HFFc6 (cell line): Measurements from ENCODE around the gene PPARG. TPM values are rescaled to one million over a fixed set of nuclear protein-coding genes. Genes with fewer than 3 reads are reported as not detected.

Experiments used
- DNase-seq: peaks from one replicate; pipeline ENCODE4 v3.0.0-alpha.2; 2018
- H3K27ac Mint-ChIP-seq: 2 replicates; pipeline ENCODE4 v1.8.0; 2020; ENCODE audit warnings: mild to moderate bottlenecking, mixed read lengths
- H3K27me3 Mint-ChIP-seq: 2 replicates; pipeline ENCODE4 v1.8.0; 2021; ENCODE audit warnings: mild to moderate bottlenecking, moderate library complexity, mixed read lengths; ENCODE audit not compliant: insufficient read depth
- H3K36me3 Mint-ChIP-seq: 2 replicates; pipeline ENCODE4 v1.8.0; 2021; ENCODE audit warnings: low read depth, mixed read lengths
- H3K4me1 Mint-ChIP-seq: 2 replicates; pipeline ENCODE4 v1.8.0; 2020; ENCODE audit warnings: low read depth, mixed read lengths
- H3K4me3 Mint-ChIP-seq: 2 replicates; pipeline ENCODE4 v1.8.0; 2020; ENCODE audit warnings: mild to moderate bottlenecking, moderate library complexity, mixed read lengths
- H3K9me3 Mint-ChIP-seq: 2 replicates; pipeline ENCODE4 v1.8.0; 2020; ENCODE audit warnings: mild to moderate bottlenecking, mixed read lengths
- CTCF ChIP-seq: fragments of 200-600 bp; sonication (generic); IDR thresholded peaks from 2 replicates; pipeline ENCODE4 v1.5.0; 2021; ENCODE audit warnings: antibody characterized with exemption, mild to moderate bottlenecking
- total RNA-seq, 6 experiments: library from RNA; stranded (reverse); fragmentation: NEBNext Ultra II Directional; extraction: Animal tissue kit (Norgen Biotek cat#: 25700); gene quantifications; 2 replicates in 1 of 6; 3 replicates in 5 of 6; pipeline ENCODE4 v1.2.3, GENCODE V29; 2021

Gene PPARG
- total RNA-seq, 6 experiments from 2014 or later = 3.7 to 4.8 (median 4.0) TPM

DNA sequence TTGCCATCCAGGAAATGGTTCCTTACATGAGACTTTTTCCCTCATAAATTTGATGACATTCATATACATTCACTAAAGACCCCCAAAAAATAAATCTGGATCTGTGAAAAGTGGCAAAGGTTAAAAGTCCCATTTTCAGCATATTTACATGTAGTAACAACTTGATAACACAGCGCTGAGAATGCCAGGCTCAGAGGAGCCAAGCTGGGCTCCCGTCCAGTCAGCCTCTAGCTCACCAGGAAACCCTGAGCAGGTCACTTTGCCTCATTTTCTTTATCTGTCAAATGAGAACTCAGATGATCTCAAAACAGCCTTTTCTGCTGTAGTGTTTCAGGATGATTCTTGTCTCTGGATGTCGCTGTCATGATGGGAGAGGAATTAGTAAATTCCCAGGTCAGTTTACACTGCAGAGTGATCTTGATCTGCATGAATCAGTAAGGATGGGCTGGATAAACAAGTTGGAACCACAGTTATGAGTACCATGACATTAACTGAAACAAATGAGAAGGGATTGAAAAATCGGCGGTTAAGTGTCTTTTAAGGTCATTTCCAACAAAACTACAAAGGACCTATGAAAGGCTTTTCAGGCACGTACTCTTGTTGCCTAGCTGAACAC, 82.8 kb downstream of the PPARG start:
- Mint-ChIP-seq H3K4me3 (peak overlapping the region; percentile 52; the same call in 1 of the 2 replicates), H3K9me3 (no peaks in the 10 kb centered on the region), H3K27me3 (peaks cover 2% of the 10 kb centered on the region; the same call in 1 of the 2 replicates), H3K27ac (peak overlapping the region; percentile 66), H3K36me3 (no peaks in the 10 kb centered on the region), H3K4me1 (peaks cover 42% of the 10 kb centered on the region)
- peak; percentile 64 for DNase-seq
- TF ChIP-seq CTCF = no peak

DNA sequence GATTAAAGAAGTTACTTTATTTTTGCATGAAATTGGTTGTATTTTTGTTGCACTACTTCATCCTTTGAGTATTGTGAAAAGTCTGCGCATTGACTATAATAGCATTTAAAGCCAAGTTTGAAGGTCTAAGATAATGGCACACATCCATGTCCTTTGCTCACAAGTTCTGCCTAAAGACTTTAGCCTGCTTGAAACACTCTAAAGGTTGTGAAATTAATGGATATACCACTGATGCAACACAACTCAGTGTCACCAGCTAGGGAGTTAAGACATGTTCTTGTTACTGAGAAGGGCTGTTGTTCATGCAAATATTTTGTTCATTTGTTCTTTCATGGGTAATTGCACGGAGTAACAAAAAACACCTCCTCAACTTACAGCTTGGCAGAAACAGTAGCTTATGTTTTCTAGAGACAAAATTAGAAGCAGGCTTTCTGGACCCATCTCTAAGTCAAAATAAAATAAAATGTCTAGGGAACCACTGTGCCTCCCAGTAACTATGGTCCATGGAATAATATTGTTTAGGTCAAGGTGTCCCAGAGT, 83.9 kb downstream of the PPARG start:
- Mint-ChIP-seq H3K9me3 (no peaks in the 10 kb centered on the region), H3K27ac (no peak overlapping the region), H3K36me3 (no peaks in the 10 kb centered on the region), H3K27me3 (peaks cover 2% of the 10 kb centered on the region; the same call in 1 of the 2 replicates), H3K4me1 (peaks cover 42% of the 10 kb centered on the region), H3K4me3 (no peak overlapping the region)
- no peak for TF ChIP-seq CTCF
- no peak for DNase-seq

- Mint-ChIP-seq H3K27ac (no peak overlapping the region), H3K36me3 (no peaks in the 10 kb centered on the region), H3K4me1 (peaks cover 24% of the 10 kb centered on the region), H3K27me3 (peaks cover 2% of the 10 kb centered on the region; the same call in 1 of the 2 replicates), H3K9me3 (no peaks in the 10 kb centered on the region), H3K4me3 (no peak overlapping the region)
- no peak for TF ChIP-seq CTCF
- no peak for DNase-seq
These were observed 86.7 kb downstream of the PPARG start for GRCh38 chr3:12375572-12375971.

GRCh38 chr3:12379640-12380429, 91.0 kb downstream of the PPARG start:
- TF ChIP-seq CTCF = no peak
- DNase-seq = no peak
- Mint-ChIP-seq H3K4me1 (peaks cover 3% of the 10 kb centered on the region; the same call in 1 of the 2 replicates), H3K4me3 (no peak overlapping the region), H3K9me3 (no peaks in the 10 kb centered on the region), H3K36me3 (no peaks in the 10 kb centered on the region), H3K27ac (no peak overlapping the region), H3K27me3 (no peaks in the 10 kb centered on the region)

- DNase-seq = no peak
- Mint-ChIP-seq H3K36me3 (no peaks in the 10 kb centered on the region), H3K4me1 (peaks cover 5% of the 10 kb centered on the region; the same call in 1 of the 2 replicates), H3K27me3 (no peaks in the 10 kb centered on the region), H3K27ac (no peak overlapping the region), H3K9me3 (no peaks in the 10 kb centered on the region), H3K4me3 (no peak overlapping the region)
- TF ChIP-seq CTCF = no peak
These were observed 91.6 kb downstream of the PPARG start for GRCh38 chr3:12380461-12380860.
